ENCODE data around the gene SFN.

The SFN gene

GRCh38 chr1:26907071-26907917 is 44.3 kb downstream of the SFN start:
- Histone ChIP-seq H3K9ac (ENCODE audit: low read length) (no peak overlapping the region), H4K20me1 (ENCODE audit: insufficient read depth, low read length) (no peaks in the 10 kb centered on the region), H3K36me3 (replicated peaks; ENCODE audit: low read depth, low read length) (no peaks in the 10 kb centered on the region), H3K79me2 (ENCODE audit: low read length) (no peaks in the 10 kb centered on the region), H3K4me1 (ENCODE audit: low read length) (no peaks in the 10 kb centered on the region), H3K27me3 (ENCODE audit: low read depth, low read length) (no peaks in the 10 kb centered on the region), H2AFZ (ENCODE audit: low read depth, low read length) (no peak overlapping the region), H3K4me2 (ENCODE audit: low read length) (no peak overlapping the region), H3K4me3 (ENCODE audit: low read length) (no peak overlapping the region), H3K27ac (ENCODE audit: low read length) (no peak overlapping the region), H3K9me3 (ENCODE audit: insufficient read depth, low read length) (no peaks in the 10 kb centered on the region)
- TF ChIP-seq CTCF (IDR thresholded peaks at IDR 0.05; ENCODE audit: low read depth, low read length) = no peak
- no peak for TF ChIP-seq EZH2phosphoT487 (IDR thresholded peaks at IDR 0.05; ENCODE audit: low read depth)

GRCh38 chr1:26909951-26910342 is 47.0 kb downstream of the SFN start:
- H3K4me1 ChIP-seq (ENCODE audit: low read length) = no peaks in the 10 kb centered on the region
- no peaks in the 10 kb centered on the region for H3K9me3 ChIP-seq (ENCODE audit: insufficient read depth, low read length)
- H3K9ac ChIP-seq (ENCODE audit: low read length) = no peak overlapping the region
- H3K36me3 ChIP-seq (replicated peaks; ENCODE audit: low read depth, low read length) = no peaks in the 10 kb centered on the region
- no peak overlapping the region for H3K27ac ChIP-seq (ENCODE audit: low read length)
- no peak overlapping the region for H2AFZ ChIP-seq (ENCODE audit: low read depth, low read length)
- no peak for TF ChIP-seq EZH2phosphoT487 (IDR thresholded peaks at IDR 0.05; ENCODE audit: low read depth)
- no peaks in the 10 kb centered on the region for H3K27me3 ChIP-seq (ENCODE audit: low read depth, low read length)
- no peak overlapping the region for H3K4me2 ChIP-seq (ENCODE audit: low read length)
- H3K79me2 ChIP-seq (ENCODE audit: low read length) = no peaks in the 10 kb centered on the region
- H3K4me3 ChIP-seq (ENCODE audit: low read length) = no peak overlapping the region
- no peaks in the 10 kb centered on the region for H4K20me1 ChIP-seq (ENCODE audit: insufficient read depth, low read length)

GRCh38 chr1:26910343-26911160 is 47.6 kb downstream of the SFN start:
- no peak for TF ChIP-seq CTCF (IDR thresholded peaks at IDR 0.05; ENCODE audit: low read depth, low read length)
- Histone ChIP-seq H3K4me3 (ENCODE audit: low read length) (no peak overlapping the region), H3K9me3 (ENCODE audit: insufficient read depth, low read length) (no peaks in the 10 kb centered on the region), H3K36me3 (replicated peaks; ENCODE audit: low read depth, low read length) (no peaks in the 10 kb centered on the region), H4K20me1 (ENCODE audit: insufficient read depth, low read length) (no peaks in the 10 kb centered on the region), H3K27ac (ENCODE audit: low read length) (no peak overlapping the region), H3K4me1 (ENCODE audit: low read length) (no peaks in the 10 kb centered on the region), H3K4me2 (ENCODE audit: low read length) (no peak overlapping the region), H3K79me2 (ENCODE audit: low read length) (no peaks in the 10 kb centered on the region), H3K9ac (ENCODE audit: low read length) (no peak overlapping the region), H2AFZ (ENCODE audit: low read depth, low read length) (no peak overlapping the region), H3K27me3 (ENCODE audit: low read depth, low read length) (no peaks in the 10 kb centered on the region)

- Histone ChIP-seq H4K20me1 (ENCODE audit: insufficient read depth, low read length) (no peaks in the 10 kb centered on the region), H3K4me2 (ENCODE audit: low read length) (no peak overlapping the region), H3K79me2 (ENCODE audit: low read length) (no peaks in the 10 kb centered on the region), H3K36me3 (replicated peaks; ENCODE audit: low read depth, low read length) (no peaks in the 10 kb centered on the region), H3K9me3 (ENCODE audit: insufficient read depth, low read length) (no peaks in the 10 kb centered on the region), H3K27ac (ENCODE audit: low read length) (no peak overlapping the region), H3K4me3 (ENCODE audit: low read length) (no peak overlapping the region), H2AFZ (ENCODE audit: low read depth, low read length) (no peak overlapping the region), H3K4me1 (ENCODE audit: low read length) (no peaks in the 10 kb centered on the region), H3K27me3 (ENCODE audit: low read depth, low read length) (no peaks in the 10 kb centered on the region), H3K9ac (ENCODE audit: low read length) (no peak overlapping the region)
- no peak for TF ChIP-seq EZH2phosphoT487 (IDR thresholded peaks at IDR 0.05; ENCODE audit: low read depth)
- TF ChIP-seq CTCF (IDR thresholded peaks at IDR 0.05; ENCODE audit: low read depth, low read length) = no peak
Observed at GRCh38 chr1:26911399-26912146, 48.6 kb downstream of the SFN start.

Measured in OCI-LY3 (cell line).